GM19035 (cell line): ENCODE results near the gene SPDL1.
"Not testable (repeated sequence)": the region's sequence is repeated elsewhere in the genome, so short reads cannot be mapped to it uniquely, and the experiment has no call there.

Experiments
- ATAC-seq: cut with Tn5 transposase; IDR thresholded peaks from one replicate; pipeline ENCODE4 v1.9.1; 2021; ENCODE audit not compliant: unreplicated experiment

SPDL1 gene

GRCh38 chr5:169569513-169569912 is 14.1 kb upstream of the SPDL1 start:
- no peak for ATAC-seq

GRCh38 chr5:169571355-169571754 is 12.2 kb upstream of the SPDL1 start:
- no peak for ATAC-seq

- ATAC-seq: no peak
Measured at GRCh38 chr5:169574134-169574646, 9.4 kb upstream of the SPDL1 start.

GRCh38 chr5:169576181-169576598 is 7.4 kb upstream of the SPDL1 start:
- ATAC-seq: no peak

- ATAC-seq: no peak
Measured at GRCh38 chr5:169577951-169578350, 5.6 kb upstream of the SPDL1 start.

- no peak for ATAC-seq
Measured at GRCh38 chr5:169580964-169581363, 2.6 kb upstream of the SPDL1 start.

GRCh38 chr5:169581580-169582227 is 1.9 kb upstream of the SPDL1 start:
- ATAC-seq: peak; percentile 38

- ATAC-seq: peak; percentile 35
Measured at GRCh38 chr5:169583101-169583423, 511 bp upstream of the SPDL1 start.

- no peak for ATAC-seq
Measured at GRCh38 chr5:169584998-169585451, 1.5 kb downstream of the SPDL1 start.

GRCh38 chr5:169590602-169591001 is 7.0 kb downstream of the SPDL1 start:
- no peak for ATAC-seq

GRCh38 chr5:169591636-169592035 is 8.1 kb downstream of the SPDL1 start:
- ATAC-seq: no peak

GRCh38 chr5:169592937-169593650 is 9.5 kb downstream of the SPDL1 start:
- ATAC-seq: no peak

- no peak for ATAC-seq
Measured at GRCh38 chr5:169595172-169595820, 11.7 kb downstream of the SPDL1 start.

GRCh38 chr5:169599451-169599850 is 15.9 kb downstream of the SPDL1 start:
- ATAC-seq: no peak

- no peak for ATAC-seq
Measured at GRCh38 chr5:169602535-169602934, 19.0 kb downstream of the SPDL1 start.

GRCh38 chr5:169606279-169606678 is 22.7 kb downstream of the SPDL1 start:
- no peak for ATAC-seq

- no peak for ATAC-seq
Measured at GRCh38 chr5:169607882-169608281, 24.3 kb downstream of the SPDL1 start.

- no peak for ATAC-seq
Measured at GRCh38 chr5:169609716-169610115, 26.1 kb downstream of the SPDL1 start.

GRCh38 chr5:169610606-169611005 is 27.0 kb downstream of the SPDL1 start:
- no peak for ATAC-seq

- ATAC-seq: no peak
Measured at GRCh38 chr5:169615561-169615960, 32.0 kb downstream of the SPDL1 start.

- ATAC-seq: not testable (repeated sequence)
Measured at GRCh38 chr5:169624307-169624706, 40.7 kb downstream of the SPDL1 start.

GRCh38 chr5:169626779-169627178 is 43.2 kb downstream of the SPDL1 start:
- ATAC-seq: no peak
